GM23338 (cell line): ENCODE measurements around the gene TPM1.

Experiments used
- EZH2 ChIP-seq: fragments of 200-600 bp; sonication (generic); IDR thresholded peaks from one replicate; pipeline ENCODE4 v1.8.0; 2017; ENCODE audit warnings: antibody characterized with exemption, mild to moderate bottlenecking, low read depth; ENCODE audit not compliant: unreplicated experiment
- EZH2phosphoT487 ChIP-seq: fragments of 200-600 bp; sonication (generic); IDR thresholded peaks from one replicate; pipeline ENCODE4 v1.8.1; 2018; ENCODE audit warnings: antibody characterized with exemption; ENCODE audit not compliant: unreplicated experiment
- JUNB ChIP-seq: IDR thresholded peaks from one replicate; pipeline ENCODE4 v1.6.1; 2016; ENCODE audit warnings: antibody characterized with exemption; ENCODE audit not compliant: unreplicated experiment
- NANOG ChIP-seq: IDR thresholded peaks from 2 replicates; pipeline ENCODE4 v1.6.1; 2016; ENCODE audit warnings: antibody characterized with exemption, borderline replicate concordance
- POLR2AphosphoS5 ChIP-seq: IDR thresholded peaks from 2 replicates; pipeline ENCODE4 v1.6.1; 2016; ENCODE audit warnings: antibody characterized with exemption, low read depth
- STAT1 ChIP-seq: IDR thresholded peaks from one replicate; pipeline ENCODE4 v1.6.1; 2016; ENCODE audit warnings: antibody characterized with exemption; ENCODE audit not compliant: unreplicated experiment
- ZNF114 ChIP-seq: fragments of 250-450 bp; sonication (Bioruptor Pico); IDR thresholded peaks from 2 replicates; pipeline ENCODE4 v1.5.0; 2020; ENCODE audit warnings: mild to moderate bottlenecking, moderate library complexity
- TF ChIP-seq, protein P1 (sequence below), 2 experiments: fragments of 200-600 bp in 1 of 2; sonication (generic) in 1 of 2; conservative IDR thresholded peaks; 2 replicates each; pipeline versions ENCODE4 v1.5.1 to v1.6.1; 2016 to 2017; ENCODE audit warnings: antibody characterized with exemption in 2 of 2, low read depth in 2 of 2, mild to moderate bottlenecking in 2 of 2, moderate library complexity in 1 of 2
- TF ChIP-seq, protein P2 (sequence below): IDR thresholded peaks from one replicate; pipeline ENCODE4 v1.6.1; 2018; ENCODE audit warnings: antibody characterized with exemption; ENCODE audit not compliant: unreplicated experiment
- TF ChIP-seq, protein P3 (sequence below): IDR thresholded peaks from 2 replicates; pipeline ENCODE4 v1.6.1; 2016; ENCODE audit warnings: antibody characterized with exemption
- TF ChIP-seq, protein P4 (sequence below): fragments of 250-450 bp; sonication (Bioruptor Pico); IDR thresholded peaks from 2 replicates; pipeline ENCODE4 v1.5.0; 2020; ENCODE audit warnings: mild to moderate bottlenecking, moderate library complexity

DNA sequence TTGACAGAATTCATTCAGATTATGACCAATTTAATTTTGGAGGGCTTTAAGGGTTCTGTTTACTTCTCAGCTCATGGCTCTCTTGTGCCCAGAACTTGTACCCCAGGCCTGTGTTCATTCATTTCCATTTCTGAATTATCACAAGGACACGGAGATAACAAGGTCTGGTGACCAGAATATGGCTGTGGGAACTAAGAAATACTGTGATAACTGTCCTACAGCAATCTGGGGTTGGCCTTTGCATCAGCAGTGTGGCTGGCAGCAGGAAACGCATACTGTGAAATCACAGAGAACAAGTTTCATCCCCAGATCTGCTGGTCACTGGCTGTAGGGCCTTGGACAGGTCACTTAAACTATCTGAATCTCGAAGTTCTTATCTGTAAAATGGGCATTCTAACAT is 41.8 kb upstream of the TPM1 start:
- no peak for TF ChIP-seq EZH2
- TF ChIP-seq EZH2phosphoT487, result no peak
- TF ChIP-seq, protein P1, sequence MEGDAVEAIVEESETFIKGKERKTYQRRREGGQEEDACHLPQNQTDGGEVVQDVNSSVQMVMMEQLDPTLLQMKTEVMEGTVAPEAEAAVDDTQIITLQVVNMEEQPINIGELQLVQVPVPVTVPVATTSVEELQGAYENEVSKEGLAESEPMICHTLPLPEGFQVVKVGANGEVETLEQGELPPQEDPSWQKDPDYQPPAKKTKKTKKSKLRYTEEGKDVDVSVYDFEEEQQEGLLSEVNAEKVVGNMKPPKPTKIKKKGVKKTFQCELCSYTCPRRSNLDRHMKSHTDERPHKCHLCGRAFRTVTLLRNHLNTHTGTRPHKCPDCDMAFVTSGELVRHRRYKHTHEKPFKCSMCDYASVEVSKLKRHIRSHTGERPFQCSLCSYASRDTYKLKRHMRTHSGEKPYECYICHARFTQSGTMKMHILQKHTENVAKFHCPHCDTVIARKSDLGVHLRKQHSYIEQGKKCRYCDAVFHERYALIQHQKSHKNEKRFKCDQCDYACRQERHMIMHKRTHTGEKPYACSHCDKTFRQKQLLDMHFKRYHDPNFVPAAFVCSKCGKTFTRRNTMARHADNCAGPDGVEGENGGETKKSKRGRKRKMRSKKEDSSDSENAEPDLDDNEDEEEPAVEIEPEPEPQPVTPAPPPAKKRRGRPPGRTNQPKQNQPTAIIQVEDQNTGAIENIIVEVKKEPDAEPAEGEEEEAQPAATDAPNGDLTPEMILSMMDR (conservative IDR thresholded peaks at IDR 0.05; ENCODE audit: low read depth in 2 of 2), result no peak
- TF ChIP-seq, protein P2, sequence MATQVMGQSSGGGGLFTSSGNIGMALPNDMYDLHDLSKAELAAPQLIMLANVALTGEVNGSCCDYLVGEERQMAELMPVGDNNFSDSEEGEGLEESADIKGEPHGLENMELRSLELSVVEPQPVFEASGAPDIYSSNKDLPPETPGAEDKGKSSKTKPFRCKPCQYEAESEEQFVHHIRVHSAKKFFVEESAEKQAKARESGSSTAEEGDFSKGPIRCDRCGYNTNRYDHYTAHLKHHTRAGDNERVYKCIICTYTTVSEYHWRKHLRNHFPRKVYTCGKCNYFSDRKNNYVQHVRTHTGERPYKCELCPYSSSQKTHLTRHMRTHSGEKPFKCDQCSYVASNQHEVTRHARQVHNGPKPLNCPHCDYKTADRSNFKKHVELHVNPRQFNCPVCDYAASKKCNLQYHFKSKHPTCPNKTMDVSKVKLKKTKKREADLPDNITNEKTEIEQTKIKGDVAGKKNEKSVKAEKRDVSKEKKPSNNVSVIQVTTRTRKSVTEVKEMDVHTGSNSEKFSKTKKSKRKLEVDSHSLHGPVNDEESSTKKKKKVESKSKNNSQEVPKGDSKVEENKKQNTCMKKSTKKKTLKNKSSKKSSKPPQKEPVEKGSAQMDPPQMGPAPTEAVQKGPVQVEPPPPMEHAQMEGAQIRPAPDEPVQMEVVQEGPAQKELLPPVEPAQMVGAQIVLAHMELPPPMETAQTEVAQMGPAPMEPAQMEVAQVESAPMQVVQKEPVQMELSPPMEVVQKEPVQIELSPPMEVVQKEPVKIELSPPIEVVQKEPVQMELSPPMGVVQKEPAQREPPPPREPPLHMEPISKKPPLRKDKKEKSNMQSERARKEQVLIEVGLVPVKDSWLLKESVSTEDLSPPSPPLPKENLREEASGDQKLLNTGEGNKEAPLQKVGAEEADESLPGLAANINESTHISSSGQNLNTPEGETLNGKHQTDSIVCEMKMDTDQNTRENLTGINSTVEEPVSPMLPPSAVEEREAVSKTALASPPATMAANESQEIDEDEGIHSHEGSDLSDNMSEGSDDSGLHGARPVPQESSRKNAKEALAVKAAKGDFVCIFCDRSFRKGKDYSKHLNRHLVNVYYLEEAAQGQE, result no peak
- TF ChIP-seq NANOG, result no peak
- TF ChIP-seq, protein P3, sequence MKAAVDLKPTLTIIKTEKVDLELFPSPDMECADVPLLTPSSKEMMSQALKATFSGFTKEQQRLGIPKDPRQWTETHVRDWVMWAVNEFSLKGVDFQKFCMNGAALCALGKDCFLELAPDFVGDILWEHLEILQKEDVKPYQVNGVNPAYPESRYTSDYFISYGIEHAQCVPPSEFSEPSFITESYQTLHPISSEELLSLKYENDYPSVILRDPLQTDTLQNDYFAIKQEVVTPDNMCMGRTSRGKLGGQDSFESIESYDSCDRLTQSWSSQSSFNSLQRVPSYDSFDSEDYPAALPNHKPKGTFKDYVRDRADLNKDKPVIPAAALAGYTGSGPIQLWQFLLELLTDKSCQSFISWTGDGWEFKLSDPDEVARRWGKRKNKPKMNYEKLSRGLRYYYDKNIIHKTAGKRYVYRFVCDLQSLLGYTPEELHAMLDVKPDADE, result no peak
- no peak for TF ChIP-seq ZNF114
- TF ChIP-seq POLR2AphosphoS5, result no peak
- TF ChIP-seq STAT1, result no peak
- TF ChIP-seq JUNB, result no peak
- TF ChIP-seq, protein P4, sequence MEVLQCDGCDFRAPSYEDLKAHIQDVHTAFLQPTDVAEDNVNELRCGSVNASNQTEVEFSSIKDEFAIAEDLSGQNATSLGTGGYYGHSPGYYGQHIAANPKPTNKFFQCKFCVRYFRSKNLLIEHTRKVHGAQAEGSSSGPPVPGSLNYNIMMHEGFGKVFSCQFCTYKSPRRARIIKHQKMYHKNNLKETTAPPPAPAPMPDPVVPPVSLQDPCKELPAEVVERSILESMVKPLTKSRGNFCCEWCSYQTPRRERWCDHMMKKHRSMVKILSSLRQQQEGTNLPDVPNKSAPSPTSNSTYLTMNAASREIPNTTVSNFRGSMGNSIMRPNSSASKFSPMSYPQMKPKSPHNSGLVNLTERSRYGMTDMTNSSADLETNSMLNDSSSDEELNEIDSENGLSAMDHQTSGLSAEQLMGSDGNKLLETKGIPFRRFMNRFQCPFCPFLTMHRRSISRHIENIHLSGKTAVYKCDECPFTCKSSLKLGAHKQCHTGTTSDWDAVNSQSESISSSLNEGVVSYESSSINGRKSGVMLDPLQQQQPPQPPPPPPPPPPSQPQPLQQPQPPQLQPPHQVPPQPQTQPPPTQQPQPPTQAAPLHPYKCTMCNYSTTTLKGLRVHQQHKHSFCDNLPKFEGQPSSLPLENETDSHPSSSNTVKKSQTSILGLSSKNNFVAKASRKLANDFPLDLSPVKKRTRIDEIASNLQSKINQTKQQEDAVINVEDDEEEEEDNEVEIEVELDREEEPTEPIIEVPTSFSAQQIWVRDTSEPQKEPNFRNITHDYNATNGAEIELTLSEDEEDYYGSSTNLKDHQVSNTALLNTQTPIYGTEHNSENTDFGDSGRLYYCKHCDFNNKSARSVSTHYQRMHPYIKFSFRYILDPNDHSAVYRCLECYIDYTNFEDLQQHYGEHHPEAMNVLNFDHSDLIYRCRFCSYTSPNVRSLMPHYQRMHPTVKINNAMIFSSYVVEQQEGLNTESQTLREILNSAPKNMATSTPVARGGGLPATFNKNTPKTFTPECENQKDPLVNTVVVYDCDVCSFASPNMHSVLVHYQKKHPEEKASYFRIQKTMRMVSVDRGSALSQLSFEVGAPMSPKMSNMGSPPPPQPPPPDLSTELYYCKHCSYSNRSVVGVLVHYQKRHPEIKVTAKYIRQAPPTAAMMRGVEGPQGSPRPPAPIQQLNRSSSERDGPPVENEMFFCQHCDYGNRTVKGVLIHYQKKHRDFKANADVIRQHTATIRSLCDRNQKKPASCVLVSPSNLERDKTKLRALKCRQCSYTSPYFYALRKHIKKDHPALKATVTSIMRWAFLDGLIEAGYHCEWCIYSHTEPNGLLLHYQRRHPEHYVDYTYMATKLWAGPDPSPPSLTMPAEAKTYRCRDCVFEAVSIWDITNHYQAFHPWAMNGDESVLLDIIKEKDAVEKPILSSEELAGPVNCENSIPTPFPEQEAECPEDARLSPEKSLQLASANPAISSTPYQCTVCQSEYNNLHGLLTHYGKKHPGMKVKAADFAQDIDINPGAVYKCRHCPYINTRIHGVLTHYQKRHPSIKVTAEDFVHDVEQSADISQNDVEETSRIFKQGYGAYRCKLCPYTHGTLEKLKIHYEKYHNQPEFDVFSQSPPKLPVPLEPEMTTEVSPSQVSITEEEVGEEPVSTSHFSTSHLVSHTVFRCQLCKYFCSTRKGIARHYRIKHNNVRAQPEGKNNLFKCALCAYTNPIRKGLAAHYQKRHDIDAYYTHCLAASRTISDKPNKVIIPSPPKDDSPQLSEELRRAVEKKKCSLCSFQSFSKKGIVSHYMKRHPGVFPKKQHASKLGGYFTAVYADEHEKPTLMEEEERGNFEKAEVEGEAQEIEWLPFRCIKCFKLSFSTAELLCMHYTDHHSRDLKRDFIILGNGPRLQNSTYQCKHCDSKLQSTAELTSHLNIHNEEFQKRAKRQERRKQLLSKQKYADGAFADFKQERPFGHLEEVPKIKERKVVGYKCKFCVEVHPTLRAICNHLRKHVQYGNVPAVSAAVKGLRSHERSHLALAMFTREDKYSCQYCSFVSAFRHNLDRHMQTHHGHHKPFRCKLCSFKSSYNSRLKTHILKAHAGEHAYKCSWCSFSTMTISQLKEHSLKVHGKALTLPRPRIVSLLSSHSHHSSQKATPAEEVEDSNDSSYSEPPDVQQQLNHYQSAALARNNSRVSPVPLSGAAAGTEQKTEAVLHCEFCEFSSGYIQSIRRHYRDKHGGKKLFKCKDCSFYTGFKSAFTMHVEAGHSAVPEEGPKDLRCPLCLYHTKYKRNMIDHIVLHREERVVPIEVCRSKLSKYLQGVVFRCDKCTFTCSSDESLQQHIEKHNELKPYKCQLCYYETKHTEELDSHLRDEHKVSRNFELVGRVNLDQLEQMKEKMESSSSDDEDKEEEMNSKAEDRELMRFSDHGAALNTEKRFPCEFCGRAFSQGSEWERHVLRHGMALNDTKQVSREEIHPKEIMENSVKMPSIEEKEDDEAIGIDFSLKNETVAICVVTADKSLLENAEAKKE (CRISPR knock-in tag), result no peak
